ENCODE data around the gene DCC. TPM values are rescaled to one million over a fixed set of nuclear protein-coding genes. Genes with fewer than 3 reads are reported as not detected.

DCC gene
- polyA plus RNA-seq, 1 donor (not counting 4 experiments of a cell fraction or from before 2014, with no cell fraction given): not detected

DNA sequence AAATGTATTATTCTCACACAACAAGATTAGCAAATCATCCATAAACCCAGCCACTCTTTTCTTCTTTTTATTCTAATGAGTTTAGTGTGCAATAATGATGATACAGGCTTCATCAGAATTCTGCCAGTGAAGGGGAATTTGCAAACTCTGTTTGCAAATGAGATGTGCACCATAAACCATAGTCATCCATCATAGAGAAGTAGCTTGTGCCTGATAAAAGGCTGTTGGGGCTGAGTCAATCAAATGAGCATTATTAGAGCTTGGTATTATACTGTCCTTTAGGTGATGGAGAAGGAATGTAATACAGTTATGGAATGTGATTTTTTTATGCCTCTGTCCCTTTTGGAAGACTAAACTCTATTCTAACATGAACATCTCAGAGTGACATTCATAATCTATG, 101.8 kb downstream of the DCC start:
- dilution Hi-C loops (cut with MboI; ENCODE audit: extremely low pct_ligation_motif_present, low sequenced_read_pairs): no loop called here
- H3K79me2 ChIP-seq (ENCODE audit: control insufficient read depth, insufficient read depth, low read length): no peaks in the 10 kb centered on the region
- H3K9ac ChIP-seq (ENCODE audit: control insufficient read depth, extremely low read depth, insufficient read depth, low read length): no peak overlapping the region
- no peaks in the 10 kb centered on the region for H3K9me1 ChIP-seq (ENCODE audit: control insufficient read depth, extremely low read depth, insufficient read depth, low read length)
- no peaks in the 10 kb centered on the region for H4K20me1 ChIP-seq (ENCODE audit: control insufficient read depth, extremely low read depth, insufficient read depth, low read length)
- H3K27ac ChIP-seq (ENCODE audit: control insufficient read depth, insufficient read depth, low read length): no peak overlapping the region
- H3K9me3 ChIP-seq (ENCODE audit: control insufficient read depth, low read depth, low read length): no peaks in the 10 kb centered on the region
- H2AFZ ChIP-seq (ENCODE audit: control insufficient read depth, low read length): no peak overlapping the region
- H3K4me2 ChIP-seq (ENCODE audit: control insufficient read depth, extremely low read depth, insufficient read depth, low read depth, low read length): no peak overlapping the region
- H3K27me3 ChIP-seq (ENCODE audit: control insufficient read depth, extremely low read depth, insufficient read depth, low read length): no peaks in the 10 kb centered on the region
- FAIRE-seq (no peak), DNase-seq (ENCODE audit: low read depth, low spot score) (no peak)
- no peak for TF ChIP-seq EZH2 (IDR thresholded peaks at IDR 0.05; ENCODE audit: low read length)
- TF ChIP-seq, protein P1, sequence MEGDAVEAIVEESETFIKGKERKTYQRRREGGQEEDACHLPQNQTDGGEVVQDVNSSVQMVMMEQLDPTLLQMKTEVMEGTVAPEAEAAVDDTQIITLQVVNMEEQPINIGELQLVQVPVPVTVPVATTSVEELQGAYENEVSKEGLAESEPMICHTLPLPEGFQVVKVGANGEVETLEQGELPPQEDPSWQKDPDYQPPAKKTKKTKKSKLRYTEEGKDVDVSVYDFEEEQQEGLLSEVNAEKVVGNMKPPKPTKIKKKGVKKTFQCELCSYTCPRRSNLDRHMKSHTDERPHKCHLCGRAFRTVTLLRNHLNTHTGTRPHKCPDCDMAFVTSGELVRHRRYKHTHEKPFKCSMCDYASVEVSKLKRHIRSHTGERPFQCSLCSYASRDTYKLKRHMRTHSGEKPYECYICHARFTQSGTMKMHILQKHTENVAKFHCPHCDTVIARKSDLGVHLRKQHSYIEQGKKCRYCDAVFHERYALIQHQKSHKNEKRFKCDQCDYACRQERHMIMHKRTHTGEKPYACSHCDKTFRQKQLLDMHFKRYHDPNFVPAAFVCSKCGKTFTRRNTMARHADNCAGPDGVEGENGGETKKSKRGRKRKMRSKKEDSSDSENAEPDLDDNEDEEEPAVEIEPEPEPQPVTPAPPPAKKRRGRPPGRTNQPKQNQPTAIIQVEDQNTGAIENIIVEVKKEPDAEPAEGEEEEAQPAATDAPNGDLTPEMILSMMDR (optimal IDR thresholded peaks at IDR 0.05 in 1 of 3, IDR thresholded peaks at IDR 0.05 in 1 of 3, conservative IDR thresholded peaks at IDR 0.05 in 1 of 3; ENCODE audit: extremely low read depth in 1 of 3, insufficient read depth in 2 of 3, low read length in 3 of 3): no peak
- no peak overlapping the region for H3K4me3 ChIP-seq (ENCODE audit: control insufficient read depth in 2 of 3, extremely low read depth in 1 of 3, insufficient read depth in 2 of 3, low read depth in 1 of 3, low read length in 3 of 3)
- no peaks in the 10 kb centered on the region for H3K36me3 ChIP-seq (ENCODE audit: control insufficient read depth in 2 of 2, extremely low read depth in 1 of 2, insufficient read depth in 2 of 2, low read length in 2 of 2)
- H3K4me1 ChIP-seq (ENCODE audit: control insufficient read depth, extremely low read depth, insufficient read depth, low read length): no peaks in the 10 kb centered on the region

DNA sequence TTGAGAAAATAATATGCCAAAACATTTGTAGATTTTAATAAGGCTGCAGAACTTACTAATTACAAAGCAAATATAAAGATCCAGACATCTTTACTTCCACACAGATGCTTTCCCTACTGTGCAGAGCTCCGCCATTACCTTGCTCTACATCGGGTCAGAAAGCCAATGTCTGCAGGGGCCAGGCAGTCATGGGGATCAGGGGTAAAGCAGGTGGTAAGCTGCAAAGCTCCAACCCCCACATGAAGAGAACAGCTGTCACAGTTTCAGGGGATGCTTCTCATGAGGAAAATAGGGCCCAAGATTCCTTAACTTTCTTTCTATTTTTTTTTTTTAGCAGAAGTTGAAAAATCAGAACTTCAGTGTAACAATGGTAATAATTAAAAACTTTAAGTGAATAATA, 102.7 kb downstream of the DCC start:
- no peak overlapping the region for H3K4me2 ChIP-seq (ENCODE audit: control insufficient read depth, extremely low read depth, insufficient read depth, low read depth, low read length)
- H3K4me1 ChIP-seq (ENCODE audit: control insufficient read depth, extremely low read depth, insufficient read depth, low read length): no peaks in the 10 kb centered on the region
- no peaks in the 10 kb centered on the region for H3K36me3 ChIP-seq (ENCODE audit: control insufficient read depth in 2 of 2, extremely low read depth in 1 of 2, insufficient read depth in 2 of 2, low read length in 2 of 2)
- H3K4me3 ChIP-seq (ENCODE audit: control insufficient read depth in 2 of 3, extremely low read depth in 1 of 3, insufficient read depth in 2 of 3, low read depth in 1 of 3, low read length in 3 of 3): no peak overlapping the region
- no peaks in the 10 kb centered on the region for H3K27me3 ChIP-seq (ENCODE audit: control insufficient read depth, extremely low read depth, insufficient read depth, low read length)
- H3K9me3 ChIP-seq (ENCODE audit: control insufficient read depth, low read depth, low read length): no peaks in the 10 kb centered on the region
- H3K27ac ChIP-seq (ENCODE audit: control insufficient read depth, insufficient read depth, low read length): no peak overlapping the region
- H3K9me1 ChIP-seq (ENCODE audit: control insufficient read depth, extremely low read depth, insufficient read depth, low read length): no peaks in the 10 kb centered on the region
- no peak overlapping the region for H3K9ac ChIP-seq (ENCODE audit: control insufficient read depth, extremely low read depth, insufficient read depth, low read length)
- no peaks in the 10 kb centered on the region for H4K20me1 ChIP-seq (ENCODE audit: control insufficient read depth, extremely low read depth, insufficient read depth, low read length)
- FAIRE-seq (no peak), DNase-seq (ENCODE audit: low read depth, low spot score) (no peak)
- TF ChIP-seq EZH2 (IDR thresholded peaks at IDR 0.05; ENCODE audit: low read length): no peak
- TF ChIP-seq, protein P1 (optimal IDR thresholded peaks at IDR 0.05 in 1 of 3, IDR thresholded peaks at IDR 0.05 in 1 of 3, conservative IDR thresholded peaks at IDR 0.05 in 1 of 3; ENCODE audit: extremely low read depth in 1 of 3, insufficient read depth in 2 of 3, low read length in 3 of 3): no peak
- no peak overlapping the region for H2AFZ ChIP-seq (ENCODE audit: control insufficient read depth, low read length)
- no peaks in the 10 kb centered on the region for H3K79me2 ChIP-seq (ENCODE audit: control insufficient read depth, insufficient read depth, low read length)
- dilution Hi-C loops (cut with MboI; ENCODE audit: extremely low pct_ligation_motif_present, low sequenced_read_pairs): no loop called here

Measured in keratinocyte (primary cell).